Keratinocyte (primary cell): ENCODE results near the gene PANK3.

ENCODE experiments used
- CTCF ChIP-seq, 3 experiments: IDR thresholded peaks in 1 of 3; conservative IDR thresholded peaks in 1 of 3; optimal IDR thresholded peaks in 1 of 3; 2 replicates in 2 of 3; 3 replicates in 1 of 3; pipeline versions ENCODE3 to v1.5.1; 2011; ENCODE audit warnings: low read length in 3 of 3, mild to moderate bottlenecking in 3 of 3, moderate library complexity in 2 of 3, control low read depth in 1 of 3, inconsistent platforms in 1 of 3; ENCODE audit not compliant: insufficient read depth in 2 of 3; ENCODE audit errors: extremely low read depth in 1 of 3
- EZH2 ChIP-seq: IDR thresholded peaks from one replicate; pipeline ENCODE4 v1.6.1; 2012; ENCODE audit warnings: inconsistent platforms, mild to moderate bottlenecking, low read length, moderate library complexity

GRCh38 chr5:168583742-168584482 is 4.7 kb upstream of the PANK3 start:
- TF ChIP-seq EZH2 (no peak), CTCF (optimal IDR thresholded peaks at IDR 0.05 in 1 of 3, IDR thresholded peaks at IDR 0.05 in 1 of 3, conservative IDR thresholded peaks at IDR 0.05 in 1 of 3; ENCODE audit: extremely low read depth in 1 of 3, insufficient read depth in 2 of 3, low read length in 3 of 3) (no peak)
